Pons (tissue), 1 donor: ENCODE results near the gene PARN.
A peak's percentile ranks its signal among the peaks of the same experiment; 100 is the strongest.
"Not testable (repeated sequence)": the region's sequence is repeated elsewhere in the genome, so short reads cannot be mapped to it uniquely, and the experiment has no call there.

ENCODE experiments used
- DNase-seq: peaks from one replicate; pipeline ENCODE4 v3.0.0-alpha.2; 2016; ENCODE audit warnings: low spot score

The PARN gene

DNA sequence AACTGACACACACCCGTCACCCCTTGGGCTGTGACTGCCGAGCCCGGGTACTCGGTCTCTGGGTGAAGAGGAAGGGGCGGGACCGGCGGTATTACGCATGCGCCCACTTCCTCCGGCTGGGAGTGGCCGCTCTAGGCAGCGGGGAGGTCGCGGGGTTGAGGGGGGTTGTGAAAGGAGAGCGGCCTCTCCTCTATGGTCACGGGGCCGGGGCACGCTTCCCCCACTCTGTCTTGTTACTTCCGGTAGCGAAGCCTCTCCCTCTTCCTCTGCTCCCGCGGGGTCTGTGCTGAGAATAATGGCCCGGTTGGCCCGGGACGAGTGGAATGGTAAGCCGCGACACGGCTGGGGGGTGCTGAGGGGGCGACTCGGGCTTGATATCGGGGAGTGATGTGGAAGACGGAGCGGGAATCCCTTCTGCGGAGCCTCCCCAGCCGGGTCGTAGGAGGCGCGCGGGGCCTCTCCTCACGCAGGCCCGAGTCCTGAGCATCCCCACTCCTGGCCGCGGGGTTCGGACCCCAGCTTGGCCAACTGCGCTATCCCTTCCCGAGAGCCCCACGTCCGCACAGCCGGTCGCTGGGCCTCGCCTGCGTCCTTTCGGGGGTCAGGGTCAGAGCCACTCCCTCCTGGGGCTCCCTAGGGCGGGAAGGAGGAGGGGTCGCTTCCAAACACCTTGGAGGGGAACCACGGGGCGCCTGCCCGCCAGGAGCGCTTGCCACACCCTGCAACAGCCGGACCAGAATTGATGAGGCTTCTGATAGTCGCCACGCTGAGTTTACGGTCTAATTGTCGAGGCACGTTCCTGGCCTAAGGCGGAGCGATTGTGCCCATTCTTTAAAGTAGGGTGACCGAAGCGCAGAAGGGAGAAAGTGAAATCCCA, 2.9 kb upstream of the PARN start, which contains the start of gene BFAR:
BFAR (plus strand) TSS at position 259 of the 877 bp plus-strand sequence. CDS start 11,396 bp downstream, outside the sequence.
- peak; percentile 97 for DNase-seq

DNA sequence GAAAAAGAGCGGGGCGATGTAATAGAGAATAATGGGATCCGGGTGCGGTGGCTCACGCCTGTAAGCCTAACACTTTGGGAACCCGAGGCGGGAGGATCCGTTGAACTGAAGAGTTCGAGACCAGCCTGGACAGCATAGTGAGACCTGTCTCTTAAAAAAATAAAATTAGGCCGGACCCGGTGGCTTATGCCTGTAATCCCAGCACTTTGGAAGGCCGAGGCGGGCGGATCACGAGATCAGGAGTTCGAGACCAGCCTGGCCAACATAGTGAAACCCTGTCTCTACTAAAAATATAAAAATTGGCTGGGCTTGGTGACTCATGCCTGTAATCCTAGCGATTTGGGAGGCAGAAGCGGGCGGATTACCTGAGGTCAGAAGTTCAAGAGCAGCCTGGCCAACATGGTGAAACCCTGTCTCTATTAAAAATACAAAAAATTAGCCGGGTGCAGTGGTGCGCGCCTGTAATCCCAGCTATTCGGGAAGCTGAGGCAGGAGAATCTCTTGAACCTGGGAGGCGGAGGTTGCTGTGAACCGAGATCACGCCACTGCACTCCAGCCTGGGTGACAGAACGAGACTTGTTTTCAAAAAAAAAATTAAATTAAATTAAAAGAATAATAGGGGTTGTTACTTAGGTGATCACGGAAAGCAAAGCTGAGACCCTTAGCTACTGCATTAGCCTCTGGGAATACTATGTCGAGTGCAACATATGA, 715 bp upstream of the PARN start:
- DNase-seq = not testable (repeated sequence)

DNA sequence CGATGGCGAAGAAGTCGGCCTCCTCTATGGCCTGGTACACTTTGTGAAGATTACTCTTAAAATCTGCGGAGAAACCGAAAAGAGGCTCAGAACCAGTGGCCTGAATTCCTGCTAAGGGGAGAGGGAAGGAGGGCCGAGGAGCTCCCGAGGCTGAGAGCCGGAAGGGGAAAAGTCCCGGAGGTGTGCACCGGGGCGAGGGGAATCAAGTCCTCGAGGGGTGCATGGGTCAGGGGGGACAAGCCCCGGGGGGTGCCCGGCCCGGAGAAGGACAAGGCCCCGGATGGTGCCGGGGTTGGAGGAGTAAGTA, 495 bp downstream of the PARN start:
- DNase-seq = peak; percentile 14

DNA sequence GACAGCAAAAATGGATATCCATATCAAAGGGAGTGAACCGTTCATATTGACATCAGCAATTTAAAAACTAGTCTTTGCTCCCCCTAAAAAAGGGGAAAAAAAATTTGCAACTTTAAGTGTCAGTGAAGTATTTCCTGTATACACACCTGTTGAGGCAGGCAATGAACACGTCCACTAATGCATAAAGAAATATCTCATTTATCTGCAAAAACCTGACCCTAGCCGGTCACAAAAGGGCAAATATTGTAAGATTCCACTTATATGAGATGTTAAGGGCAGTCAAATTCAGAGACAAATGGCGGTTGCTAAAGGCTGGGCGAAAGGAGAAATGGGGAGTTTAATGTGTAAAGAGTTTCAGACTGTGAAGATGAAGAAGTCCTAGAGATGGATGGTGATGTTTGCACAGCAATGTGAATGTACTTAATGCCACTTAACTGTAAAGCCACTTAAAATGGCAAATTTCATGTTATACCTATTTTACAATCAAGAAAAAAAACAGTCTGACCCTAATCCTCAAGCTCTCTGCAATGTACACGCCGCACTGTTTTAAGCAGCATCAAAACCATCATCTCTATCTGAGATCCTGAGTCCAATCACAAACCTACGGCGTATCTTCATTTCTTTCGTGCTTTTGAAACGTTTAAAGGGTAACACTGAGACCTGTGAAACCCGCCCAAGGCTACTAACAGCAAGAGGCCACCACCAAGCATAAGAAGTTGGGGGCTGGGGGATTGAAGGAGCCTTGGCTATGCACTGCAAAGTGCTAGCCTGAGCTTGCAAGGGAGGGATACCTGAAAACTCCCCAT, 1.1 kb downstream of the PARN start:
- peak; percentile 12 for DNase-seq

DNA sequence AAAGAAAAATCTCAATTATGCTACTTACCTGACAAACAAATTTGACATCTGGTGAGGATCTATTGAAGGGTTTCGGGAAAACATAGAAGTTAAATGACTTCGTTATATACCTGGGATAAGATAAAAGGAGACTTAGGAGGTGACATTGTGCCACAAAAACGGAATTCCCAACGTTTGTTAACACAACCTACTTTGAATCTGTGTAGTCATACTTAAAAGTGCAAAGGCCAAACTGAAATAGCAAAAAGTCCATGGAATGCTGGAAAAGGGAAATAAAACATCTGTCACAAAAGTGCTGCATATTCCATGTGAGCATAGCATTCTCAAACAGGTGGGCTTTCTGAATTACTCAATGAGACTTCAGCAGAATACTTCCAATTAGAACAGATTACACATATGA, 3.0 kb downstream of the PARN start:
- no peak for DNase-seq

DNA sequence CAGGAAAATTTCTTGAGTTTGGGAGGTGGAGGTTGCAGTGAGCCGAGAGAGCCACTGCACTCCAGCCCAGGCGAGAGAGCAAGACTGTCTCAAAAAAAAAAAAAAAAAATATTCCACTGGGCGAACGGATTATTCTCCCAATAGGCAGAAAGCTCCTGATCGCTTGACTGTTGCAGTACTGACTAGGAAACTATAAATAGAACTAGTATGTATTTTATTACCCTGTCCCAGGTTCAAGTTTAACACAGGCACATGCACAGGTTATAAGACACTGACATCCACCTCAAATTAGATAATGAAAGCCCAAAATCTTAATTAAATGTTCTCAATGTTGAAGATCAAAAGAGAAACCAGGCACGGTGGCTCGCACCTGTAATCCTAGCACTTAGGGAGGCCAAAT, 11.5 kb downstream of the PARN start:
- DNase-seq = no peak

DNA sequence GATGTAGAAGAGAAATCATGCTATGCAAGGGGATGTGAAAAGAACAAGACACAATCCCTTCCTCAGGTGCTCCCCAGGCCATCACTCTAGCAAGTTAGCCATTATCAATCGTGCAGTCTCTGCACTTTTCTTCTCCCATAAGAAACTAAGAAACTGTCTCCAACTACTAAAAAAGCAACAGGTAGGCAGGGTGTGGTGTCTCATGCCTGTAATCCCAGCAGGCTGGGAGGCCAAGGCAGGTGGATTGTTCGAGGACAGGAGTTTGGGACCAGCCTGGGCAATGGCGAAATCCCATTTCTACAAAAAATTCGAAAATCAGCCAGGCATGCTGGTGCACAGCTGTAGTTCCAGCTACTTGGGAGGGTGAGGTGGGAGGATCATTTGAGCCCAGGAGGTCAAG, 13.8 kb downstream of the PARN start:
- DNase-seq = no peak

DNA sequence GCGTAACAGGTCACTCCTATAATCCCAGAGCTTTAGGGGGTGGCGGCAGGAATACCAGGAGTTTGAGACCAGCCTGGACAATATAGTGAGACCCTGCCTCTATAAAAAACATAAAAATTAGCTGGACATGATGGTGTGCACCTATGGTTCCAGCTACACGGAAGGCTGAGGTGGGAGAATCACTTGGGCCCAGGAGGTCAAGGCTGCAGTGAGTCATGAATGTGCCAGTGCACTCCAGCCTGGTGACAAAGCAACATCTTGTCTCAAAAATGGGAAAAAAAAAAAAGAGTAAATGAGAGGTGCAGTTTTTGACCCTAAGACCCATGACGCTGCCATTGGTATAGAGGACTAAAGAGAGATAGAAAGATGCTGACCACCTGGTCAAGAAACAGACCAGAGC, 16.1 kb downstream of the PARN start:
- DNase-seq = no peak

DNA sequence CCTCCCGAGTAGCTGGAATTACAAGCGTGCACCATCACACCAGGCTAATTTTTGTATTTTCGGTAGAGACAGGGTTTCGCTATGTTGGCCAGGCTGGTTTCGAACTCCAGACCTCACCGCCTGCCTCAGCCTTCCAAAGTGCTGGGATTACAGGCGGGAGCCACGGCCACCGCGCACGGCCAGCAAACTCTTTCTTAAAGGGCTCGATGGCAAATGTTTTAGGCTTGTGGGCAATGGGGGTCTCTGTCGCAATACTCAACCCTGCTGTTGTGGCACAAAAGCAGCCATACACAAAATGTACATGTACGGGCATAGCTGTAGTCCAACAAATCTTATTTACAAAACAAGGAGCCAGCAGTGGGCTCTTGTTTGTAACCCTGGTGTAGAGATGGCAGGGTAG, 18.4 kb downstream of the PARN start:
- no peak for DNase-seq

DNA sequence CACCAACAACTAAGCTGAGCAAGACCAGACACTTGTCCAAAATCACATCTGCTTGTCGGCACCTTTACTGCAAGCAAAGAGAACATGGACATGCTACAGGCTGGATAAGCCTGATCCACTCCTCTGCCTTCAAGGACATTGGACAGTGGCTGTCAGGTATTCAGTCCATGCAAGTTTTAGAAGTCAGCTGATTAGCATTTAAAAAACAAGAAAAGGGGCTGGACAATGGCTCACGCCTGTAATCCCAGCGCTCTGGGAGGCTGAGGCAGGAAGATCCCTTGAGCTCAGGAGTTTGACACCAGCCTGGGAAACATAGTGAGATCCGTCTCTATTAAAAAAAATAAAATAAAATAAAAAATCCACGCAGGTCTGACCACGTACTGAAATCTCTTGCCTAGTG, 20.3 kb downstream of the PARN start:
- no peak for DNase-seq

DNA sequence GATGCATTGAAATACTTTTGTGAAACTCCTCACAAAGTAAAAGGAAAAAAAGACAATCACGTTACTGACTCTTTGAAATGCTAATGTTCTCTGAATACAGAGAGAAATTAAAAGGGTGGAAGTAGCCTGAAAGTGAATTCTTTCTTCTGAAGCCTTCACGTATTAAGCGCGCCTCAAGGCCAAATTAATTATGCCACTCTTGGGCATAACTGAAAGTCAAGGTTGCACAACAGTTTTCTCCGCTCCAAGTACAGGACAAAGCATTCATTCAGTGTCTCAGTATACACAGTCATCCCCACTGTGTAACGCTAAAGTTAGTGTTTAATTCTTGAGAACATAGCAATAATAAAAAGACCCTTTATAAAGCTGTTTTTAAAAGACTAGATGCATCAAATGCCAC, 21.5 kb downstream of the PARN start:
- DNase-seq = peak; percentile 43

DNA sequence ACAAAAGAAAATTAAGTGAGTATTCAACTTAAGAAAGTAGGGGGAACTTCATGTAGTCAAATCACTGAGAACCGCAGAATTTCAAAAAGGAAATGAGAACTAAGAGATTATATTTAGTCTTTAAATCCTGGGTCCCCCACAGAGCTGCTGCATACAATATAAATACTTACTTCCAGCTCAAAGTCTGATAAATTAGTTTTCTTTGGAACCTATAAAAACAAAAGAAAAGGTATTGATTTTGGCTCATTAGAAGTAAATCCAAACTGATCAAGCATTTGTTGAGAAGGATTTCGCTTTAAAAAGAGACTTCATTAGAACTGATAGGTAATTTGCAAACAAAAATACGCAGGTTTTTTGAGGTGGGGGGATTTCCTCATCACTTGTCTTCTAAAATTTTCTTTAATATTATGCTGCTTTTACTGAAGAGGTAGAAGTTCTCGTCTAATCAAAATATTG, 21.9 kb downstream of the PARN start:
- no peak for DNase-seq

DNA sequence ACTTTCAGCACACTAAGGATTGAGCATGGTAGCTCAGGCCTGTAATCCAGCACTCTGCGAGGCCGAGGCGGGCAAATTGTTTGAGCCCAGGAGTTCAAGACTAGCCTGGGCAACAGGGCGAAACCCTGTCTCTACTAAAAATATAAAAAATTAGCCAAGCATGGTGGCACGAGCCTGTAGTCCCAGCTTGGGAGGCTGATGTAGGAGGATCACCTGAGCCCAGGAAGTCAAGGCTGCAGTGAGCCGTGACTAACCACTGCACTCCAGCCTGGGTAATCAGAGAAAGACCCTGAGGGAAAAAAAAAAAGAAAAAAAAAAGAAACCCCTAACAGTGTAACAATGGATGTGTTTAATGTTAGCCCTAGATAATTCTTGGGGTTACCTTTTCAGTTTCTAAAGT, 24.0 kb downstream of the PARN start:
- no peak for DNase-seq

DNA sequence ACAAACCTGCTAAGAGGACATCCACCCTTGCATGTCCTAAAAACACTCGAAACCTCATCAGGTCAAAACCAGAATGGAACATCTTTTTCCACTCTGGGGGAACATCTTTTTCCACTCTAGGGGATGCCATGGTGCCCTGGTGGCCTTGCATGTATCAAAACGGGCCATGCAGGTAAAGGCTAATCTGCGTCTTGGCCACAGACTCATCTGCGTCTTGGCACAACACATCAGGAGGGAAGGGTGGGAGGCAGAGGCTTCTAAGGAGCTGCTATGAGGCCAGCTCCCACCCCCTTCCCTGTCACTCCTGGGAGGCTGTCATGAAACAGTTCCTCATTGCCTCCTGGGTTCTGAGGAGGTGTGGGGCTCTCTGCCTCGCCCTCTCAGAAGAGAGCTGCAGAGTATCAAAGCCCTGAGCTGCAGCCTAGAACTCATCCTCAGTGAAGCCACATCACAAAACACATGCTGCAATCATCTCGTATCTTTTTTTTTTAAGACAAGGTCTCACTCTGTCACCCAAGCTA, 27.6 kb downstream of the PARN start:
- DNase-seq = no peak

DNA sequence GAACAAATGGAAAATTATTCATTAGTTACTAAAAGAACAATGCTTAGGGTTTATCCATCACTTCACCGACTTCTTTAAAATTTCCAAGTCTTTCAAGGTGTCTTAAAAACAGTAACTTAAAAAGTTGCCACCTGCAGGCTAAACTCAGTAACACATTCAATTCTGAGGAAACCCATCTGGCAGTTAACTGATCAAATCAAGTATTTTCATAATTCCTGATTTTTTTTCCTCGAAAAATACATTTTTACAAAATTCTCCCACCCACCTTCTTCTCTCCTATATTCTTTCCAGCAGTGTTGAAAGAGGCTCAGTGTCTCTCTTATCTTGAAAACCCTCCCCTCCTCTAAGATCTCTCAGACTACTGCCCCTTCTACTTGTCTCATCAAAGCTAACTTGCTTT, 29.9 kb downstream of the PARN start:
- DNase-seq = no peak

DNA sequence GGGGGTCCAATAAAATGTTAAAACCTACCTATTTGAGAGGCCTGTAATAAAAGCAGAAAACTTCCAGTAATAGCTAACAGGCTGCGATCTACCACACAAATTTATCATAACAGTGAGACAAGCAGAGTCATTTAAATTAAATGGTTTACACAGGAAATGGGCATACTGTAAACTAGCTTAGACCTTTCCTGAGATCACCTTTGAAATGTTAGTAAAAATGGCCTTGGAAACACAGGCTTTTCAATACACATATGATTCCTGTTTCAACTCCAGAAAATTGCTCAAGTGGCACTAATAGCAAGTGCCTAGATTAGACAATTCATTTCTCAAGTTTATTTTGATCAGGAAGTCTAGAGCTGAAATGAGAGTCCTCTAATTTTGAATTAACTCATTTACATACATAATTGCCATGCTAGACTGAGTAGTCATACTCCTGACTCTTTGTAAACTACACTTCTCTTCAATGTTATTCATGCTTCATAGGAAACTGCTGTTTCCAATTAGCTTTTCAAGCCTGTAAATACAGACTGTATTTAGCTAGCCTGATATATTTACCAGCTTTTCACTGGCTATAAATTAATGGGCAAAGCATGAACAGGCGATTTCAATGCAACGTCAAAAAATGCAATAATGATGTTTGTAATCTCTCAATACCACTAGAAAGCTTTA, 43.3 kb downstream of the PARN start:
- DNase-seq = no peak

DNA sequence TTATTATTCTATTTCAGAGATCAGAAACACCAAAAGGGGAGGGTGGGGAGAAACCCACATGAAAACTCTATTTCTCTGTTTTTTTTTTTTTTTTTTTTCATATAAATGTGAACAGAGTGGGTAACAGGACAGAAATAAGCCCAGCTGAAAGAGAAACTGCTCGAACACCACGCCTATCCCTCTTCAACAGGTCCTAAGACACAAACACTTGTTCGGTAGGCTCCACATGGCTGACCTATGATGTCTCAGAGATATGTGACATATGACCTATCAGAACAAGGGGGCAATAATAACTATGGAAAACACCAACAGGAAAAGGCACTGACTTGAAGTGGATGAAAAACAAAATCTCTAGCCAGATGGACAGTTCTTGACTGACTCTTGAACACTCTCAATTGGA, 44.8 kb downstream of the PARN start:
- DNase-seq = no peak

DNA sequence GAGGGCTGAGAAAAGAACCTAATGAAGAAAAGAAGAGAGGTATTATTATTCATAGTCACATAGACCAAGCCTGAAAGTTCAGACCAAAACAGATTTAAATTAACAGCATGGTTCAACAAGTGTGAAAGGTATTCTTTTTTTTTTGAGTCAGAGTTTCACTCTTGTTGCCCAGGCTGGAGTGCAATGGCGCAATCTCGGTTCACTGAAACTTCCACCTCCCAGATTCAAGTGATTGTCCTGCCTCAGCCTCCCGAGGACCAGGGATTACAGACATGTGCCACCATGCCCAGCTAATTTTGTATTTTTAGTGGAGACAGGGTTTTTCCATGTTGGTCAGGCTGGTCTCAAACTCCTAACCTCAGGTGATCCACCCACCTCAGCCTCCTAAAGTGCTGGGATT, 49.1 kb downstream of the PARN start:
- DNase-seq = not testable (repeated sequence)

DNA sequence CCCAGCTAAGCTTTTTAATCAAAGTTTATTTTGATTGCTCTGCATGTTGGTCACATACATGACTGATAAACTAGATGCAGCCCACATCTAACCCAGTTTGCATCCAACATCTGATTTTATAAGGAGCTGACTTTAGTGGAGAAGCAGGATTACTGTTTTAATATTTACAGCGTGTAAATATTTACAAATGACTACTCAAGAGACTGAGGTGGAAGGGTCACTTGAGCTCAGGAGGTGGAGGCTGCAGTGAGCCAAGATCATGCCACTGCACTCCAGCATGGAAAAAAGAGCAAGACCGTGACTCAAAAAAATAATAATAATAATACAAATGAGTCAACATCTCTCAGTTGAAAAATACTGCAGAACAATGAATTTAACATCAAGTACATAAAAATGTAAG, 50.8 kb downstream of the PARN start:
- DNase-seq = no peak

DNA sequence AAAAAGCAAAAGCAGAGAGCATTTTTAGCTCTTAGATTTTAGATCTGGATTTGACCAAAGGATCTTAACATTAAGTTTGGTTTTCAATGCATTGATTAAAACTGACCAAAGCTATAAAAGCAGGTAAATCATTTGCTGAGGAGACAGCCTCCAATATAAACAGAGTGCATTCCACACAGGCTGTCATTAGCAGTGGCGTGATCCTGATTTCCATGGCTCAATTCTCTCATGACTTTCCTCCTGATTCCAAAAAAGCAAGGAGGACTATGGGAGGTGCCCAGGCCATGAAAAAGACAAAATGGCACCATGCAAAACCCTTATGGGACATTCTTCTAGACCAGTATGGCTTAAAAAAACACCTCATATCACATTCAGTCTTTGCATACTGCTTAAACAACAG, 53.5 kb downstream of the PARN start:
- no peak for DNase-seq

DNA sequence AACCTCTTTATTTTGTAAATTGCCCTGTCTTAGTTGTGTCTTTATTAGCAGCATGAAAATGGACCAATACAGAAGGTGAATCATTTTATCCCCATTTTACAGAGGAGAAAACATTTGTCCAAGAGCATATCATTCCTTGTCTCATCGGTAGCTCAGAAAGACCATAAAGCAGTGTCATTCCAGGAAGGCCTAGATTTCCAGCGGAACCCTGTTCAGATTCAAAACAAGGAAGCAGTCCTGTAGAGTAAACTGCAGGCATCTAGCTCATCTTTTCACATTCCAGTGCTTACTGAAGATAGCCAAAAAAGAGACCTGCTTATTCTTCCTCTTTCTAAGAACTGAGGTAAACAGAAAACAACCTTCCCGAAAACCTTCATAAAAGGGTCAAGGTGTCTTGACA, 54.0 kb downstream of the PARN start:
- no peak for DNase-seq
